Embryonic facial prominence (tissue), 1 donor: ENCODE data around the gene DDC.
A peak's percentile ranks its signal among the peaks of the same experiment; 100 is the strongest.
"Not testable (repeated sequence)": the region's sequence is repeated elsewhere in the genome, so short reads cannot be mapped to it uniquely, and the experiment has no call there.

Experiments used
- DNase-seq: peaks from one replicate; pipeline ENCODE4 v3.0.0-alpha.2; 2016; ENCODE audit errors: extremely low spot score

Gene DDC

DNA sequence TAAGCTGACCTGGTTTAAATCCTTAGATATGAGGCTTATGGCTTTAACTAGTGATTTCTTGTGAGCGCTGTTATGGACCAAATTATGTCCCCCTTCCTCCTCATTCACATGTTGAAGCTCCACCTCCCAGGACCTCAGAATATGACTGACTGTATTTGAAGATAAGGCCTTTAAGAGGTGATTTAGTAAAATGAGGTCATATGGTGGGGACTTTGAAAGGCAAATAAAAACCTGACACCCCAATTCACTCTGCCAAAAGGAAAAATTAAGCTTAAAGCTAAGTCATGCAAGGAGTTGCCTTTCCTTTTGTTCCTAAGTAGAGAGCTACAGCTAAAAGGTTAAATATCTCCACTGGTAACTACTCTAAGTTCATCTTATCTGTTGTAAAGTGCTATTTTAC lies 78.7 kb downstream of the DDC start:
- DNase-seq, result no peak

DNA sequence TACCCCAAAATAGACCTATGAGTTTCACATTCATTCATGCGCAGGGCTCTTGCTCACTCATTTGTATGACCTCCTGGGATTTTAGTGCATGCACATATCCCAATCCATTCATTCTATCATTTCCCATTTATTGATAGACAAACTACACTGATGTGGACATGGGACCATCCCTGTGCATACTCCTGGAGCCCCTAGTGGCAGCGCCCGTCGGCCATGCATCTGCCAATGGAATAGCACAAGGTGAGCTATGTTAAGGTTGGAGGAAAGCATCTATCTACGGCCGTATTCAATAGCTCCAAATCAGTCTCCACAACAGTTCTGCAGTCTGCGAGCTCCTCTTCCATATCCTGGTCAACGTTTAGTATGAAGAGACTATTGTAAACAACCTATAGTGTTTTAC lies 83.3 kb downstream of the DDC start:
- no peak for DNase-seq

DNA sequence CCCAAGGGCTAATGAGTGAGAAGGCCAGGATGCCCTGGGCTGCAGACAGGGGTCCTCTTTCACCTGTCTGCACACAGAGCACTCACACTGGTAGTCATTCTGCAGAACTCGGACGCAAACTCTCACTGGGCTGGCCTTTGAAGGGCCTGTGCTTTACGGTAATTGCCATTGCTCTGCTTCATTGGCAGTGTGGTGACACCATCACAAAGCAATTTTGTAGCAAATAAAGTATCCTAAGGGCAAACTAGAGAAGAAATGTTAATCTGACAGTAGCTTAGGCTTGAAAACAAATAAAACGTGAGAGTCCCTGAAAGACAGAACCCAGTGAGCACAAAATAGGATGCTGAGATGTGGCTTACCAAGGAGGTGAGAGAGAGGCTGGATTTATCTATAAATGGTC lies 84.4 kb downstream of the DDC start:
- DNase-seq, result no peak

DNA sequence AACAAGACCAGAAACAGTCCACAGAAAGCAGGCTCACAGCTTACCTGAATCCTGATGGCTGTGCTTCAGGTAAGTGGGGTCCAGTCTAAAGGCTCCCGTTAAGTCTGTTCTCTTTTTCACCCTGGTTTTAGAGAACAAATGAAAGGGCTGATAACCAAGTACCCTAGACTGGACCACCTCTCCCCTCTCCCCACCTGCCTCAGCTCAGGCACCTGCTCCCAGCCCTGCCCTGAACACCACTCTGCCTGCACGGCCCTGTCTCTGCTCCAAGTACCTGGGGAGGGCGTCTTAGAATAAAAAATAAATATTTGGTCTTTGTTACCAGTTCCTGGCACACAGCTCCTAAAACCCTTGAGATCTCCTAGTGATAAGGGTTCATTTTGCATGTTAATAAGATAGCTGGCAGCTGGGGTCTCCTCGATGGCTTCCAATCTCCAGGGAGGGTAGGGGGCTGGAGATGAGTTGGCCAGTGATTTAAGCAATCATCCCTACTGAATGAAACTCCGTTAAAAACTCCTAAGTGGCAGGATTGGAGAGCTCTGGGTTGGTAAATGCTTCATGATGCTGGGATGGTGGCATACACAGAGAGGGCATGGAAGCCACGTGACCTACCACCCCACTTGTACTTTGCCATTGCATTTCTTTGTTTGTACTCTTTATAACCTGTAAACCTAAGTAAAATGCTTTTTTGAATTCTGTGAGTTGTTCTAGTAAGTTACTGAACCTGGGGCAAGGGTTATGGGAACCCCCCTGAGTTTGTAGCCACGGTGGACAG lies 85.3 kb downstream of the DDC start:
- no peak for DNase-seq

DNA sequence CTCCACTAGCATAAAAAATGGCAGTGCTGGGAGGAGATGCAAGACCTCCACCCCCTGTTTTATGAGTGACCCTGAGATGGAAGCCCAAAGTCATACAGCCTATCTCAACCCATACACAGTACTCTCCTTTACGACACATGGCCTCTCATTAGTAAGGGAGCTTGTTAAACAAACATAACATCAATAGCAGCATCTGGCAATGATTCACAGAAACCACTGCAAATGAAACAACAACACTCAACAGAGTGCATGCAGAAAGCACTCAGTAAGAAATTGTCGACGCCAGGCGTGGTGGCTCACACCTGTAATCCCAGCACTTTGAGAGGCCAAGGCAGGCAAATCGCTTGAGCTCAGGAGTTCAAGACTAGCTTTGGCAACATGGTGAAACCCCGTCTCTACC lies 87.6 kb downstream of the DDC start:
- DNase-seq, result no peak

DNA sequence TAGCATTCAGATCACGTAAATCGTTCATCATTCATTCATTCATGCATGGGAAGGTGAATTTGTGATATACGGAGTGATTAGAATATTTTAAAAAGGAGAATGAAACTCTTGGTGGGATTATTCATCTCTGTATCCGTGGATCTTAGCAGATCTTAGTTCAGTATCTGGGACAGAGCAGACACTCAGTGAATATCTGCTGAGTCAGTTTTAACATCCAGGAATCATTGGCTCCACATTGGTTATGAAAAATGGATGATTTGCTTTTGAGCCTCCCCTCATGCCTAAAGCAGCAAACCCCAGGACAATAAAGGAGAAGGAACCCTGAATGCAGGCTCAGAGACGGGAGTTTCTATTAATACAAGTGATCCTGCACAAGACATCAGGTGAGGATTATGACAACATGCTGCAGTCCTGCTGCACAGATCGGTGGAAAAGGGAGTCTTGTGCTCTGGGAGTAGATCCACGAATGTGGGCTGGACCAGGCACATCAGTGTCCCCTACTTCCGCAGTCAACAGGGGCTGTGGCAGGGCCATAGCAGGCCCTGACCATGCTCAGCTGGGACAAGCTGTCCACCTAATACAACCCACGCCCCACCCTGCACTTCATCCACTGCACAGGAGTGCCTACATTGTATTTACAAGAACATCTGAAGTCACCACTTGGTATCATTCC lies 88.1 kb downstream of the DDC start:
- DNase-seq, result no peak

DNA sequence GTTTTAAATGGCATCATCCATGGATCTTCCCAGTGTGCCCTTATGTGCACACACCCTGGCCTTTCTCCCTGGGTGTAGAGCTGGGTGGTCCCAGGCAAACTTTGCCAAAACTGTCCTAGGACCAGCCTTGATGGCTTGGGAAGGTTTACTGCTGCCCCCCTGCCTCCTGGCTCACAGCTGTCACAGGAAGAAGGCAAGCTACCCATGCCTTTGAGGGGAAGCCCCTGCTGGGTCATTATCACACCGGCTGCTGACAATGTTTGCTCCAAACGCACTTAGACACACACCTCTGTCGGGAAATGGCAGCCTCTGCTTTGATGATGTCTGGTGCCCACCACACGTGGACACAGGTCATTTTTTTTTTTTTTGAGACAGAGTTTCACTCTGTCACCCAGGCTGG lies 89.9 kb downstream of the DDC start:
- no peak for DNase-seq

DNA sequence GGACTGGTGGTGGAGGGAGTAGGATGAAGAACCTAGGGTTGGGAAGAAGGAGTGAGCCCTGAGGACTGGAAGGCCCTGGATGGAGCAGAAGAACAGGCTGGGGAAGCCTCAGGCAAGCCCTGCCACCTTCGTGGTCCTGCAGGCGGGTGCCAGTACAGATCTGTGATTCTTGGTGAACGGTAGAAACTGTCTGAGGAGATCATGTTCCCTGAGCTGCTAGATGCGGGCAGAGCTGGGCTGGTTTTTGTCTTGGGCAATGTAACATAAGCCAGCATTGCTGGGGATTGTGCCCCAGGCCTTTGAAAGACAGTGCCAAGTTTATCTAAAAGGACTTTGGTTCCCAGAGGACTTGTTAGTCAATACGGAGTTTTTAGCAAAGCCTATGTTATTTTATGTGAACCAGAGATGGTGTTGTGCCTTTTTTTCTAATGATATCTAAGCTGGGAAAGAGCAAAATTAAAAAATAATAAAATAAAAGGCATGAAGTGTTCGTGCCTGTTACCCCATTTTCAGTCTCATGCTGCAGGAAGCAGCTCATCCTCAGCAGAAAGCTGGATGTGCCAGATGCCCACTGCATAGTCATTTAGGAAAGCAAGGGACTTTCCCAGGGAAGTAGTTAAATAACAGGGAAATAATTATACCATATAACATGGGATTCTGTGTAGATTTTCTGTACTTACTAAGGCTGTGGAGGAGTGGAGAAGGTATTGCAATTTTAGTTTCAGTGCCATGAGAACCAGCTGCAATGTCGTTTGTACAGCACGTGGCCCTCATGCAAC lies 90.6 kb downstream of the DDC start:
- DNase-seq, result no peak

DNA sequence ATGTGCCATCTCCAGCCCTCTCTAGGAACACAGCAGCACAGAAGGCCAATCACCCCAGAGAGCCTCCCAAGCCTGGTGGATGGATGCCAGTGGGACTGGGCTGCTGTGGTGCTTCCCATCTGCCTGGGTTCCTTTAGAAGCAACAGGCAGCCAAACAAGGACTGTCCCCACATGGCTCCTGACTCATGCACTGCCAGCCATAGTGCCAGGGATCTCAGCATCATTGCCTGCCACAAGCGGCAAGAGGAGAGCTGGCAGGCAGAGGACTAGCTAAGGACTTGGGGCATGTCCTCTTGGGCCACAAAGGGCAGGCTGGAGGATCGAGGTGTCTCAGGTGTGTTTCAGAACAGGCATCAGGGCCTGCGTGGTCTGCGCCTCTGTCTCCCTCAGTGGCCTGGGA lies 91.7 kb downstream of the DDC start:
- DNase-seq, result no peak

DNA sequence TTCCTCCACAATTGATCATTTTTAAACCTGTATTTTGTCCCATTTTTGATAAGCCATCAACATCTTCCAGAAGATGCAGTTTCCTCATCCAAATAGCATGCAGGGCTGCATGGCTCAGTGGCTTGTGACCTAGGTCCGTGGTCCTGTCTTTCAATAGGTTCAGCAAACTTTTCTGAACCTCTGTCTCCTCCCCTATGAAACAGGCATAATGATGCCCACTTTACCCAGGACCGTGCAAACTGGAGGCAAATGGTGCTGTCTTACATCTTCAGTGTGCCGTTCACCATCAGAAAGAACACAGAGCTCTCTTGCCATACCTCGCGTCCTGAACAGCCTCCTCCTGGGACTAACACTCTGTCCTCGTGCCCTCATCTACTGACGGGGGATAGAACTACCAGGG lies 92.8 kb downstream of the DDC start:
- no peak for DNase-seq

DNA sequence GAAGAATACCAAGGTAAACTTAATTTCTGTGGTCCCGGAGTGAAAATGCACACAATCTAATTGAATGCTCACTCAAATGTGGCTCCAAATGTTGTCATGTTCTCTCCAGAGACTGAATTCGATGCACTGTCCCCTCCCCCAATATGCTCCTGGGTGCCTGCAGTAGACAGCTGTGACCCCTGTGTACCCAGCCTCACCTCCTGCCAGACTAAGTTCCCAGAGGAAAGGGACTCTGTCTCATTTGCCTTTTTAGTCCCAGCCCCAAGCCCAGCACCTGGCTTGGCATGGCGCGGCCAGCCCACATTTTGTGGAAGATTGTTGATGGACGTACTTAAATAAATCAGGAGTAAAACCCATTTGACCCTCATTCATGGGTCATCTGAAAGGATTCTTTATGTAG lies 93.2 kb downstream of the DDC start:
- no peak for DNase-seq

DNA sequence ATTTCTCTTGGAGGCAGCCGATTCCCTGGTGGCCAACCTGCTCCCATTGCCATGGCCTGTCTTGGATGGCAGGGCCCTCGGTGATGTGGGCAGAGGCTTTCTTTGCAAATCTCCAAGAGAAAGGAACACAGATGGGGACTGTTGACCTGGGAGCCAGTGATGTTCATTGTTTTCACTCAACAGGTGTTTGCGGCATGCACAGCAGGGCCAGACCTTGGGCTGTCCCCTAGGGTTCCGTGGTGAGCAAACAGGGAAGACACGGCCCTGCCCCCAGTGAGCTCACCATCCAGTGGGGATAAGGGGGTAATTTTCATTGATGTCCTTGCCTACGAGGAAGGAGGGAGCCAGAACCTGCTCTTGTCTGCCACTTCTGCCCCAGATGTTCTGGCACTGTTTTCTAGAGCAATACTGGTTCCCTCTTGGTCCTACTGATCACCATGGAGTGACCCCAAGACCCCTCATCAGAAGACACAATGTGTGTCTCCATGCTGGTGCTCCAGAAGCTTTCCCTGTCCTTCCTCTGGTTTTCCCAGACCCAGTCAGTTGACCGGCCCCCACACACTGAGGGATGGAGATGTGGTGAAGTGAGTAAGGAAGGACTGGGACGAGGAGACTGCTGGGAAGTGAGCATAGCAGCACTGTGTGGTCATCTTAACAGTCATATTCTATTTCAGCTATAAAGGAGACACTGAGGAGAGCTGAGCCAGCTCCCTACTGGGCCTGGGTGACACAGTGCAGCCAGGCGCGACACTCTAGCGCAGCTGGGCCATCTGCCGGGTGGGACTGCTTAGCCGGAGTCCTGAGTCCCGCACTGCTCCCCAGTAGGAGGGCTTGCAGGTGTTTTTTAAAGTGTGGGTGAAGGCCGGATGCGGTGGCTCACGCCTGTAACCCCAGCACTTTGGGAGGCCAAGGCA lies 94.7 kb downstream of the DDC start:
- no peak for DNase-seq

DNA sequence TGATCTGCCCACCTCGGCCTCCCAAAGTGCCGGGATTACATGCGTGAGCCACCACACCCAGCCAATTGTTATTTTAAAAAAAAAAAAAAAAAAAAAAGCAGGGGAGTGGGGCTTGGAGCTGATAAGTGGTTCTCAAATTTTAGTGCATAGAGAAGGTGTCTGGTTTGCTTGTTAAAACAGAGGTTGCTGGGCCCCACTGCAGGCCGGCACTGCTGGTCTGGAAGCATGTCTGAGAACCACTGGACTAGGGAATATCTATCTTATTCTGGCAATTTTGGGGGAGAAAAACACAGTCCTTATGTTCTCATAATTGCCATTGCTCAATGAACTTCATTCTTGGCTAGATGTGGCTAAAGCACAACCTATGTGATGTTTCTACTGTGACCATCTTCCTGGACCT lies 96.0 kb downstream of the DDC start:
- no peak for DNase-seq

DNA sequence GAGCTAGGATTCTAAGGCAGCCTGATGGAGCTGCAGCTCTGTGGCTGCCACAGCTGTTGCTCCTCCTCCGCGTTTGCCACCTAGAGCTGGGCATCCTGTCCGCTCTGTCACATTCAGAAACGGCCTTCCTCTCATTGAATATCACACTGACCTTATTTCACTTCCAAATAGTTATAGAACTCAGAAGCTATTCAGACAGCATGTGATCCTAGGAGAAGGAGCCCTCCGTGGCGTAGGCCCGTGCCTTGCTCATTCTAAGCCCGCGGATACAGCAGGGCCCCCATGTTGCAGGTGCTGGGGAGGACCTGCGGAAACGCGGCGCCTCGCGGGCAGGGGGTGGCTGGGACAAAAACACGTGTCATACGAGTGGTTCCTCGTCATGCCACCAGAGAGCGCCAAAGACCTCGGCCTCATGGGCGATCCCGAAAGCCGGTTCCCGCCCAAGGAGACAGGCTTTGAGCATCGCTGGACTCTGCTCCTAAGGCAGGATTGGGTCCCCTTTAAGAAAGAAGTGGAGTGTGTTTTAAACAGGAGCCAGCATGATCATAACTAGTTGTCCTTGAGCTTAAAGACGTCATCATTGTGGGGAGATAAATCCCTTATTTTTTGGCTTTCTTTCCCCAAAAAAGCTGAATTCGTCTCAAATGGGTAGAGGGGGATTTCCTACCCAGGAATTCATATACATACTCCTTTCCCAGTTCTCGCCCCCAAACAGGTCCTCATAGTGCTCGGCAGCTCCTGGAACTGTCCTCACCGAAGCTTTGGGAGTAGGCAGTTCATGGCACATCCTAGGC lies 97.2 kb downstream of the DDC start:
- peak; percentile 19 for DNase-seq

DNA sequence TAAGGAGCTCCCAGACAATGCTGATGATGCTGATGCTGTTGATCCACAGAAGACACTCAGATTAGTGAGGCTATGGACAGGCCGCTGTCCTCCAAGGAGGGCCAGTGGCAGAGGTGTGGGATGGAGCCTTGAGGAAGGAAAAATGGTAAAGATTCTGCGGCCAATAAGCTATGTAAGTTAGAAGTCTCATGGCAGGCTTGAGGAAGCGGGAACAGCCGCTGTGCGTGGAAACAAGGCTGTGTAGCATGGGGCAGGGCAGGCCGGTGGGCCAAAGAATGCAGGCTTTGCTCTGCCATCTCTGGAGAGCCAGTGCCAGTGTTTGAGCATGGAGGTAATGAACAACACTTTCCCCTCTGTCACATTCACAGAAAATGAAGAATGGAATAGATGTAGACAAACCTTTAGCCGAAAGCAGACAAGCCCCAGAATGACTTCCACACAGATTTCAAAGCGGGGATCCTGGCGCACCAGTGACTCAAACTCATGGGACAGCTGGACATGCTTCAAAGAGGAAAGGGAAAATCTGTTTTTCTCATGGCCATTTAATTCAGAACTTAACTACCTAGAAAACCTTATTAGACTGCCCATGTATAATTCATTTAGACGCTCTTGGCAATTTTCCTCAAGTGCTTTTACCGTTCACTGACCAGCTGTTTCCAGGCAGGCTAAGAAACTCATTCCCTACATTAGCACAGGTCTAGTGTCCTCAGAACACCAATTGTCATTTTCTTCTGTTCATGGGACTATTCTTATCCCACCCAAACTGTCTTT lies 98.2 kb downstream of the DDC start:
- DNase-seq, result no peak

DNA sequence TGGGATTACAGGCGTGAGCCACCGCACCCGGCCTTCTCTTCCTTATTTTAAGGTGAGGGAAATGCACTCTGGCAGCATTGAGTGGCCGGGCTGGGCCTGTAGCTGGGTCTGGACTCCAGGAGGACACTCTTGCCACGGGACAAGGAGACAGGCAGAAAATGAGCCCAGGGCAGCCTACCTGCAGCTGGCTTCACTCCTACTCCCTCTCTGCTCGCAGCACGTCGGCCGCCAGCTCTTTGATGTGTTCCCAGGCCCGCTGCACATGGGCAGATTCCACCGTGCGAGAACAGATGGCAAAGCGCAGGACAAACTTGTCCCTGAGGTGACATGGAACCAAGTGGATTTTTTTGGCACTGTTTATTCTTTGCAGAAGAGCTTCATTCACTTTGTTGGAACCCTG lies 102.2 kb downstream of the DDC start:
- no peak for DNase-seq

DNA sequence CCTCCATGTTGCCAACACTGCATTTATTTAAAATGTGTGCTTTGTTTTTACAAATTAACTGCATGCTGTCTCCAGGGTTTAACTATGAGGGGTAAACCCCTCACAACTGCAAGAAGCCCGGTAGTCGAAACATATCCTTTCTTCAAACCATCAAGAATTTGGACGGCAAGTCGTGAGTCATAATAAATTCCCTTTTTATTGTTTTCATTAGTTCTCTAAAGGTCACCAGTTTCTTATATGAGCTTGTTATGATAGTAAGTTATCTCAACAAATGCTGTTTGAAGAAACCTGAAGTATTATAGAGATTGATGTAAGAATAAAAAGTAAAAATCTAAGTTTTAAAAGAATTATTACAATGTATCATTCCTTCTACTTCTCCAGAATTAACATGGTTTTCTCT lies 102.8 kb downstream of the DDC start:
- DNase-seq, result no peak

DNA sequence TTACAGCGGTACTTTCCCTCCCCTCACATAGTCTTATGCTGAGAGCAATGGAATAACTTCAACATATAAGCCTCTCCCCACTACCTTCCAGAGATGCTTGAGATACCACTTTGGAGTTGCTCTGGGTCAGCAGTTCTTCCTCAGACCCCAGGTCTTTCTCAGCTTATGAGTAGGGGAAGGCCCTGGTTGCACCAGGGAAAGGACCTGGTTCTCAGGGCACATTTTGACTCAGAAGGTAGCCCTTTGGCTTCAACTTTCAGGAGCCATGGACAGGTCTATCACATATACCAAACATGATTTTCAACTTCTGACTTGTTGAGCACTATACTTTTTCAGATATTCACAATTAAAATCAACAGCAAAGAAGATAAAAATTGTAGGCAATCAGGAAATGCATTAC lies 103.5 kb downstream of the DDC start:
- no peak for DNase-seq

DNA sequence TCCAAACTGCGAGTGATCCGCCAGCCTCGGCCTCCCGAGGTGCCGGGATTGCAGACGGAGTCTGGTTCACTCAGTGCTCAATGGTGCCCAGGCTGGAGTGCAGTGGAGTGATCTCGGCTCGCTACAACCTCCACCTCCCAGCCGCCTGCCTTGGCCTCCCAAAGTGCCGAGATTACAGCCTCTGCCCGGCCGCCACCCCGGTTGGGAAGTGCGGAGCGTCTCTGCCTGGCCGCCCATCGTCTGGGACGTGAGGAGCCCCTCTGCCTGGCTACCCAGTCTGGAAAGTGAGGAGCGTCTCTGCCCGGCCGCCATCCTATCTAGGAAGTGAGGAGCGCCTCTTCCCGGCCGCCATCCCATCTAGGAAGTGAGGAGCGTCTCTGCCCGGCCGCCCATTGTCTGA lies 106.0 kb downstream of the DDC start:
- DNase-seq, result not testable (repeated sequence)

DNA sequence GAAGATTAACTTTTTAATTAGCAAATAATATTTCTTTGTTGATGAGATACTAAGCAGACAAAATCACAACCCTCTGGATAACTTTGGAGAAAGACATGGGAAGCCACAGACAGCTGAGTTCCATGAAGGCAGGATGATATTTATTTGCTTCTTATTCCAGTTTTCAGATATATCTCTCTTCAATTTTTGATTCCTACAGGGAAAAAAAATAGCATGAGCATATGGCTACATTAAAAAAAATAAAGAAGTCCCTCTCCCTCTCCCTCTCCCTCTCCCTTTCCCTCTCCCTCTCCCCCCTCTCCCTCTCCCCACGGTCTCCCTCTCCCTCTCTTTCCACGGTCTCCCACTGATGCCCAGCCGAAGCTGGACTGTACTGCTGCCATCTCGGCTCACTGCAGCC lies 106.6 kb downstream of the DDC start:
- DNase-seq, result not testable (repeated sequence)
